Fibroblast of skin of right biceps (primary cell): ENCODE measurements around the gene SMTNL2.
"Not testable (repeated sequence)": the region's sequence is repeated elsewhere in the genome, so short reads cannot be mapped to it uniquely, and the experiment has no call there.

Experiments
- DNase-seq: peaks from one replicate; pipeline ENCODE4 v3.0.0-alpha.2; 2013

The SMTNL2 gene

GRCh38 chr17:4639301-4640059 lies 55.2 kb downstream of the SMTNL2 start:
- DNase-seq: not testable (repeated sequence)

GRCh38 chr17:4640569-4641188 lies 56.4 kb downstream of the SMTNL2 start:
- DNase-seq: not testable (repeated sequence)

- no peak for DNase-seq
Observed at GRCh38 chr17:4641297-4642195, 57.2 kb downstream of the SMTNL2 start, which contains the start of gene ALOX15. TSS of gene ALOX15 (minus strand) at chr17:4641678. CDS start at chr17:4641651, 27 bp downstream.

GRCh38 chr17:4642286-4642685 lies 58.0 kb downstream of the SMTNL2 start:
- no peak for DNase-seq

GRCh38 chr17:4643676-4644075 lies 59.3 kb downstream of the SMTNL2 start:
- no peak for DNase-seq

- no peak for DNase-seq
Observed at GRCh38 chr17:4645642-4646041, 61.3 kb downstream of the SMTNL2 start.

- DNase-seq: no peak
Observed at GRCh38 chr17:4648741-4649140, 64.4 kb downstream of the SMTNL2 start.

GRCh38 chr17:4652997-4653396 lies 68.7 kb downstream of the SMTNL2 start:
- no peak for DNase-seq

- DNase-seq: not testable (repeated sequence)
Observed at GRCh38 chr17:4655933-4656332, 71.6 kb downstream of the SMTNL2 start.

- DNase-seq: no peak
Observed at GRCh38 chr17:4657678-4658077, 73.3 kb downstream of the SMTNL2 start.
